ENCODE data around the gene P4HB. TPM values are rescaled to one million over a fixed set of nuclear protein-coding genes. Genes with fewer than 3 reads are reported as not detected.

P4HB gene
- polyA plus RNA-seq, 1 of the 3 experiments (the other 2 are of a cell fraction), result 165 TPM

GRCh38 chr17:81869221-81870130, 9.1 kb upstream of the P4HB start (continued):
- no peak for TF ChIP-seq RXRA (IDR thresholded peaks at IDR 0.05; ENCODE audit: borderline replicate concordance, low read depth)
- TF ChIP-seq JUND (IDR thresholded peaks at IDR 0.05), result peak; percentile 8; the same call in 1 of the 2 replicates
- no peak; the same call in 1 of the 2 replicates for TF ChIP-seq MXI1 (IDR thresholded peaks at IDR 0.05; ENCODE audit: low read depth, low read length)
- TF ChIP-seq NRF1 (IDR thresholded peaks at IDR 0.05; ENCODE audit: low read depth, low read length), result peak; percentile 39; the same call in 1 of the 2 replicates
- TF ChIP-seq MEF2A (IDR thresholded peaks at IDR 0.05; ENCODE audit: borderline replicate concordance, low read depth), result no peak
- no peak for TF ChIP-seq GABPA (IDR thresholded peaks at IDR 0.05; ENCODE audit: low read depth)

- Histone ChIP-seq H3K79me2 (ENCODE audit: insufficient read depth) (peaks cover 72% of the 10 kb centered on the region), H3K27ac (ENCODE audit: low read depth in 2 of 2, low read length in 1 of 2) (peak overlapping the region; percentile 86 to 95), H3K4me3 (ENCODE audit: low read depth in 2 of 2, low read length in 1 of 2) (peak overlapping the region; percentile 83 to 97; a peak in 3 of 4 replicates), H3K4me1 (ENCODE audit: control insufficient read depth in 1 of 2, insufficient read depth in 2 of 2, low read depth in 1 of 2, low read length in 1 of 2) (peaks cover 24 to 55% of the 10 kb centered on the region in 2 experiments; a peak in 3 of 4 replicates), H4K20me1 (ENCODE audit: insufficient read depth) (peaks cover 53% of the 10 kb centered on the region), H3K4me2 (peak overlapping the region; percentile 99), H3K9ac (peak overlapping the region; percentile 98; the same call in 1 of the 2 replicates), H3K36me3 (replicated peaks in 1 of 2; ENCODE audit: control insufficient read depth in 1 of 2, insufficient read depth in 2 of 2, low read length in 1 of 2) (peaks cover 27 to 42% of the 10 kb centered on the region in 2 experiments), H2AFZ (ENCODE audit: low read depth) (no peak overlapping the region), H3K9me3 (no peaks in the 10 kb centered on the region), H3K9me2 (no peaks in the 10 kb centered on the region), H3F3A (replicated peaks; ENCODE audit: insufficient read depth) (peaks cover 72% of the 10 kb centered on the region), H3K27me3 (ENCODE audit: insufficient read depth) (no peaks in the 10 kb centered on the region)
- ChIA-PET POLR2A (interaction anchor here (0.6 to 2.5 kb wide), 14 partner anchors 7 to 321 kb away, joined by 3 to 16 read pairs (median 4); partner anchors contain the start of genes ALYREF, ANAPC11, ARL16 and HGS), CTCF (interaction anchor here (0.6 to 6.9 kb wide), 53 partner anchors 8 to 230 kb away, joined by 3 to 54 read pairs (median 7); partner anchors contain the start of genes ALYREF, ANAPC11, CENPX and LRRC45)
- peak; percentile 85 for TF ChIP-seq POLR2AphosphoS5 (IDR thresholded peaks at IDR 0.05; ENCODE audit: low read depth, low read length)
- peak; percentile 54; the same call in 1 of the 2 replicates for TF ChIP-seq SIN3A (IDR thresholded peaks at IDR 0.05; ENCODE audit: borderline replicate concordance, low read depth, low read length)
- TF ChIP-seq FOSL2 (IDR thresholded peaks at IDR 0.05; ENCODE audit: borderline replicate concordance, low read depth), result peak; percentile 49; the same call in 1 of the 2 replicates
- TF ChIP-seq REST (IDR thresholded peaks at IDR 0.05; ENCODE audit: low read depth, low read length), result no peak
- TF ChIP-seq FOXJ3 (CRISPR knock-in tag; IDR thresholded peaks at IDR 0.05), result 0 out of 2 replicates have a peak, but pooled peaks have one; percentile 35
- TF ChIP-seq PBX3 (IDR thresholded peaks at IDR 0.05), result peak; percentile 85
- TF ChIP-seq USF2 (IDR thresholded peaks at IDR 0.05; ENCODE audit: borderline replicate concordance, low read depth, low read length), result no peak
- peak; percentile 45 for TF ChIP-seq MAX (IDR thresholded peaks at IDR 0.05; ENCODE audit: low read depth)
- DNase-seq, result peak; percentile 74
- 56% methylated on average over 23 of the region's 30 CpGs for WGBS (ENCODE audit: low lambda C conversion rate)
Measured at GRCh38 chr17:81868674-81869220, 8.4 kb upstream of the P4HB start.

Data from SK-N-SH (cell line).